Endodermal cell (in vitro differentiated cells): ENCODE results near the gene TTBK1. TPM values are rescaled to one million over a fixed set of nuclear protein-coding genes. Genes with fewer than 3 reads are reported as not detected.

Experiments used
- DNase-seq: peaks from one replicate; pipeline ENCODE4 v3.0.0-alpha.2; 2017
- H3K27ac ChIP-seq: 2 replicates; pipeline ENCODE4 v1.5.1; 2013; ENCODE audit warnings: mild to moderate bottlenecking, low read depth, low read length, moderate library complexity
- H3K27me3 ChIP-seq: 2 replicates; pipeline ENCODE4 v1.6.1; 2013; ENCODE audit warnings: mild to moderate bottlenecking, low read length, moderate library complexity; ENCODE audit not compliant: insufficient read depth, control insufficient read depth, poor library complexity, severe bottlenecking
- H3K36me3 ChIP-seq: 2 replicates; pipeline ENCODE4 v1.7.0; 2013; ENCODE audit warnings: mild to moderate bottlenecking, low read length, moderate library complexity; ENCODE audit not compliant: control insufficient read depth, insufficient read depth
- H3K4me1 ChIP-seq: one replicate; pipeline ENCODE4 v1.7.0; 2013; ENCODE audit warnings: low read length; ENCODE audit not compliant: control insufficient read depth, insufficient read depth
- H3K4me3 ChIP-seq: 2 replicates; pipeline ENCODE4 v1.5.1; 2013; ENCODE audit warnings: mild to moderate bottlenecking, low read length, moderate library complexity
- H3K9ac ChIP-seq: 2 replicates; pipeline ENCODE4 v1.6.1; 2013; ENCODE audit warnings: mild to moderate bottlenecking, low read length, moderate library complexity; ENCODE audit not compliant: poor library complexity, severe bottlenecking; ENCODE audit errors: extremely low read depth
- H3K9me3 ChIP-seq: 2 replicates; pipeline ENCODE4 v1.6.1; 2013; ENCODE audit warnings: mild to moderate bottlenecking, low read length, moderate library complexity; ENCODE audit not compliant: control insufficient read depth
- H3K27ac Mint-ChIP-seq: 2 replicates; pipeline ENCODE4 v1.8.0; 2020; ENCODE audit warnings: mixed read lengths
- H3K27me3 Mint-ChIP-seq: 2 replicates; pipeline ENCODE4 v1.8.0; 2021; ENCODE audit warnings: mild to moderate bottlenecking, mixed read lengths; ENCODE audit not compliant: insufficient read depth
- H3K36me3 Mint-ChIP-seq: 2 replicates; pipeline ENCODE4 v1.8.0; 2020; ENCODE audit warnings: low read depth, mixed read lengths
- H3K4me1 Mint-ChIP-seq: 2 replicates; pipeline ENCODE4 v1.8.0; 2020; ENCODE audit warnings: mixed read lengths
- H3K4me3 Mint-ChIP-seq: 2 replicates; pipeline ENCODE4 v1.8.0; 2020; ENCODE audit warnings: mild to moderate bottlenecking, moderate library complexity, mixed read lengths
- H3K9me3 Mint-ChIP-seq: 2 replicates; pipeline ENCODE4 v1.8.0; 2020; ENCODE audit warnings: mild to moderate bottlenecking, mixed read lengths
- CTCF ChIP-seq: fragments of 200-600 bp; sonication (generic); conservative IDR thresholded peaks from 2 replicates; pipeline ENCODE4 v1.5.0; 2021; ENCODE audit warnings: antibody characterized with exemption, mild to moderate bottlenecking
- WGBS, 2 experiments: methylation state at CpG; one replicate each; pipeline versions ENCODE4 v1.1.5 to v1.1.7; 2013; ENCODE audit warnings: missing lambda C conversion rate in 2 of 2, mixed read lengths in 1 of 2; ENCODE audit not compliant: insufficient coverage in 1 of 2, insufficient read length in 1 of 2; 5-methylcytosine and 5-hydroxymethylcytosine counted together
- total RNA-seq, 2 donors: library from RNA; stranded (reverse); fragmentation: NEBNext Ultra II Directional in 1 of 2; extraction: Animal tissue kit (Norgen Biotek cat#: 25700) in 1 of 2; gene quantifications; 2 replicates in 1 of 2; 3 replicates in 1 of 2; pipeline ENCODE4 v1.2.1, GENCODE V29; 2021

TTBK1 gene
- total RNA-seq, 2 donors from 2014 or later = 0.62 TPM

DNA sequence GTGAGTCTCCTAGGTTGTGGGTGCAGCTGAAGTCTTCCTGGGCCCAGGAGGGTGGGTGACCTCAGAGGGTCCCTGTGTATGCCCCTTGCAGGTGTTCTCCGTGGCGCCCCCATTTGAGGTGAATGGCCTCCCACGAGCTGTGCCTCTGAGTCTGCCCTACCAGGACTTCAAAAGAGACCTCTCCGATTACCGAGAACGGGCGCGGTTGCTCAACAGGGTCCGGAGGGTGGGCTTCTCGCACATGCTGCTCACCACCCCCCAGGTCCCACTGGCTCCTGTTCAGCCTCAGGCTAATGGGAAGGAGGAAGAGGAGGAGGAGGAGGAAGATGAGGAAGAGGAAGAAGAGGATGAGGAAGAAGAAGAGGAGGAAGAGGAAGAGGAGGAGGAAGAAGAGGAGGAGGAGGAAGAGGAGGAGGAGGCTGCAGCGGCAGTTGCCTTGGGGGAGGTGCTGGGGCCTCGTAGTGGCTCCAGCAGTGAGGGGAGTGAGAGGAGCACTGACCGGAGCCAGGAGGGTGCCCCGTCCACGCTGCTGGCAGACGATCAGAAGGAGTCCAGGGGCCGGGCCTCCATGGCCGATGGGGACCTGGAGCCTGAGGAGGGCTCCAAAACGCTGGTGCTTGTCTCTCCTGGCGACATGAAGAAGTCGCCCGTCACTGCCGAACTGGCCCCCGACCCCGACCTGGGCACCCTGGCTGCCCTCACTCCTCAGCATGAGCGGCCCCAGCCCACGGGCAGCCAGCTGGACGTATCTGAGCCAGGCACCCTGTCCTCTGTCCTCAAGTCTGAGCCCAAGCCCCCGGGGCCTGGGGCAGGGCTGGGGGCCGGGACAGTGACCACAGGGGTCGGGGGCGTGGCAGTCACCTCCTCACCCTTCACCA lies 39.6 kb downstream of the TTBK1 start:
- Mint-ChIP-seq H3K9me3 (no peaks in the 10 kb centered on the region), H3K4me1 (peaks cover 29% of the 10 kb centered on the region), H3K27me3 (peaks cover 20% of the 10 kb centered on the region), H3K27ac (no peak overlapping the region), H3K4me3 (no peak overlapping the region), H3K36me3 (no peaks in the 10 kb centered on the region)
- no peak for TF ChIP-seq CTCF
- no peaks in the 10 kb centered on the region for H3K9me3 ChIP-seq
- WGBS, 2 experiments = 88 to 90% methylated on average over 28 to 32 of the region's 32 CpGs
- no peak overlapping the region for H3K27ac ChIP-seq
- DNase-seq = no peak
- H3K4me1 ChIP-seq = peaks cover 5% of the 10 kb centered on the region
- H3K36me3 ChIP-seq = no peaks in the 10 kb centered on the region
- H3K9ac ChIP-seq = no peak overlapping the region
- H3K4me3 ChIP-seq = no peak overlapping the region
- no peaks in the 10 kb centered on the region for H3K27me3 ChIP-seq

- Histone ChIP-seq H3K4me3 (no peak overlapping the region), H3K9me3 (no peaks in the 10 kb centered on the region), H3K4me1 (peaks cover under 1% of the 10 kb centered on the region), H3K36me3 (no peaks in the 10 kb centered on the region), H3K27ac (no peak overlapping the region), H3K9ac (no peak overlapping the region), H3K27me3 (no peaks in the 10 kb centered on the region)
- Mint-ChIP-seq H3K27me3 (peaks cover 20% of the 10 kb centered on the region), H3K4me3 (no peak overlapping the region), H3K4me1 (peaks cover 27% of the 10 kb centered on the region), H3K9me3 (no peaks in the 10 kb centered on the region), H3K27ac (no peak overlapping the region), H3K36me3 (no peaks in the 10 kb centered on the region)
- DNase-seq = no peak
- WGBS, 2 experiments = 96 to 98% methylated on average over 13 to 18 of the region's 18 CpGs
- no peak for TF ChIP-seq CTCF
Measured at GRCh38 chr6:43283514-43283901, 40.2 kb downstream of the TTBK1 start.

GRCh38 chr6:43283905-43284304 lies 40.6 kb downstream of the TTBK1 start:
- TF ChIP-seq CTCF = no peak
- H3K27me3 ChIP-seq = no peaks in the 10 kb centered on the region
- no peaks in the 10 kb centered on the region for H3K9me3 ChIP-seq
- no peaks in the 10 kb centered on the region for H3K9me3 Mint-ChIP-seq
- no peak overlapping the region for H3K4me3 ChIP-seq
- H3K27ac ChIP-seq = no peak overlapping the region
- H3K36me3 Mint-ChIP-seq = no peaks in the 10 kb centered on the region
- DNase-seq = no peak
- H3K4me3 Mint-ChIP-seq = no peak overlapping the region
- H3K4me1 Mint-ChIP-seq = peaks cover 24% of the 10 kb centered on the region
- no peaks in the 10 kb centered on the region for H3K4me1 ChIP-seq
- H3K9ac ChIP-seq = no peak overlapping the region
- H3K27ac Mint-ChIP-seq = no peak overlapping the region
- H3K36me3 ChIP-seq = no peaks in the 10 kb centered on the region
- peaks cover 20% of the 10 kb centered on the region for H3K27me3 Mint-ChIP-seq
- 95 to 97% methylated on average over 21 to 27 of the region's 27 CpGs for WGBS, 2 experiments
